Measurements from ENCODE around the gene MRPL40. TPM values are rescaled to one million over a fixed set of nuclear protein-coding genes. Genes with fewer than 3 reads are reported as not detected.

MRPL40 gene
- total and polyA plus RNA-seq, 2 experiments from 2014 or later, result 25.9 to 57.6 TPM

DNA sequence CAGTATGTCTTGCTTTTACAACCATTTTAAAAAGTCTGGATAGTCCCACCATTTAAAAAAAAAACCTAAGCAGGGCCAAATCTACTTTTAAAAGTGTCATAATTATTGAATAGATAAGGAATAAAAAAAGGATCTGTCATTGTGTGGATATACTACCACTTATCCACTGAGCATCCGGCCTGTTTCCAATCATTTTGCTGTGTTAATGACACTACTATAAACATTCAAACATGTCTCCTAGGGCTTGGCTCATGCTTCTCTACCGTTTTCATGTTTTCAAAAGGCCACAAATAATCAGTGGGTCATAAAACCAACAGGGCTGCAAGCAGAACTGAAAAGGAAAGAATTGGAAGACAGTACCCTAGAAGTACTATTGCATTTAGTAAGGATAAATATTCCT is 27.7 kb downstream of the MRPL40 start:
- Histone ChIP-seq H3K4me3 (no peak overlapping the region), H4K20me1 (ENCODE audit: insufficient read depth, poor library complexity, severe bottlenecking) (no peaks in the 10 kb centered on the region), H3K9me3 (ENCODE audit: low read depth) (no peaks in the 10 kb centered on the region), H3K9me2 (replicated peaks; ENCODE audit: insufficient read depth) (no peaks in the 10 kb centered on the region), H3K27me3 (no peaks in the 10 kb centered on the region), H3K4me1 (ENCODE audit: insufficient read depth) (no peaks in the 10 kb centered on the region), H3K4me2 (no peak overlapping the region), H3K79me2 (no peaks in the 10 kb centered on the region), H3K36me3 (replicated peaks; ENCODE audit: insufficient read depth, low read depth) (no peaks in the 10 kb centered on the region), H3K27ac (no peak overlapping the region), H2AFZ (no peak overlapping the region)
- TF ChIP-seq EZH2 (IDR thresholded peaks at IDR 0.05; ENCODE audit: borderline replicate concordance), result no peak
- TF ChIP-seq EZH2phosphoT487 (IDR thresholded peaks at IDR 0.05; ENCODE audit: low read depth, severe bottlenecking, unreplicated experiment), result no peak
- no peak for TF ChIP-seq CTCF (IDR thresholded peaks at IDR 0.05; ENCODE audit: poor library complexity)
- 72% methylated on average over 2 of the region's 2 CpGs for WGBS (ENCODE audit: low lambda C conversion rate, missing lambda C conversion rate)
- no peak for DNase-seq (ENCODE audit: low spot score)

DNA sequence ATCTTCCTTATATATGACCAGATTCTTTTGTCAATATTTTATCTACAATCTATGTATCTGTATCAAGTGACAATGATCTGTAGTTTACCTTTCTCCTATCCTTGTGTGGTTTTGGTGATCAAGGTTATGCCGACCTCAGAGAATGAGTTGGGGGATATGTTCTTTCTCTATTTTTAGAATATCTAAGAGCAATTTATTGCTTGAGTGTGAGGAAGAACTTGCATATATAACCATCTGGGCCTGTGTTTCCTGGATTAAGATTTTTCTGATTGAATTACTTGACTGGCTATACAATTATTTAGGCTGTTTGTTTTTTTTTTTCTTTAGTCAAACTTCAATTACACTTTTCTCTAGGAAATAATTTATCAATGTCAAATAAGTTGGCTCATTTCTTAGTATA is 29.2 kb downstream of the MRPL40 start:
- Histone ChIP-seq H3K4me3 (no peak overlapping the region), H3K9me3 (ENCODE audit: low read depth) (no peaks in the 10 kb centered on the region), H3K27me3 (no peaks in the 10 kb centered on the region), H3K9me2 (replicated peaks; ENCODE audit: insufficient read depth) (no peaks in the 10 kb centered on the region), H3K36me3 (replicated peaks; ENCODE audit: insufficient read depth, low read depth) (no peaks in the 10 kb centered on the region), H3K79me2 (no peaks in the 10 kb centered on the region), H3K4me1 (ENCODE audit: insufficient read depth) (no peaks in the 10 kb centered on the region), H2AFZ (no peak overlapping the region), H3K27ac (no peak overlapping the region), H3K4me2 (no peak overlapping the region), H4K20me1 (ENCODE audit: insufficient read depth, poor library complexity, severe bottlenecking) (no peaks in the 10 kb centered on the region)
- TF ChIP-seq EZH2 (IDR thresholded peaks at IDR 0.05; ENCODE audit: borderline replicate concordance) (no peak), EZH2phosphoT487 (IDR thresholded peaks at IDR 0.05; ENCODE audit: low read depth, severe bottlenecking, unreplicated experiment) (no peak), CTCF (IDR thresholded peaks at IDR 0.05; ENCODE audit: poor library complexity) (no peak)
- WGBS (ENCODE audit: low lambda C conversion rate, missing lambda C conversion rate), result 97% methylated on average over 1 of the region's 1 CpG
- no peak for DNase-seq (ENCODE audit: low spot score)

GRCh38 chr22:19463008-19463407 is 30.7 kb downstream of the MRPL40 start:
- Histone ChIP-seq H3K27ac (no peak overlapping the region), H3K79me2 (no peaks in the 10 kb centered on the region), H3K4me1 (ENCODE audit: insufficient read depth) (no peaks in the 10 kb centered on the region), H3K9me3 (ENCODE audit: low read depth) (no peaks in the 10 kb centered on the region), H2AFZ (no peak overlapping the region), H3K4me3 (no peak overlapping the region), H3K4me2 (no peak overlapping the region), H3K36me3 (replicated peaks; ENCODE audit: insufficient read depth, low read depth) (no peaks in the 10 kb centered on the region), H3K27me3 (no peaks in the 10 kb centered on the region), H4K20me1 (ENCODE audit: insufficient read depth, poor library complexity, severe bottlenecking) (no peaks in the 10 kb centered on the region), H3K9me2 (replicated peaks; ENCODE audit: insufficient read depth) (no peaks in the 10 kb centered on the region)
- TF ChIP-seq EZH2phosphoT487 (IDR thresholded peaks at IDR 0.05; ENCODE audit: low read depth, severe bottlenecking, unreplicated experiment), result no peak
- no peak for TF ChIP-seq EZH2 (IDR thresholded peaks at IDR 0.05; ENCODE audit: borderline replicate concordance)
- no peak for TF ChIP-seq CTCF (IDR thresholded peaks at IDR 0.05; ENCODE audit: poor library complexity)
- WGBS (ENCODE audit: low lambda C conversion rate, missing lambda C conversion rate), result 100% methylated on average over 1 of the region's 1 CpG
- no peak for DNase-seq (ENCODE audit: low spot score)
